ENCODE data around the gene ZNF76.
"Not testable (repeated sequence)": the region's sequence is repeated elsewhere in the genome, so short reads cannot be mapped to it uniquely, and the experiment has no call there.

Gene ZNF76

DNA sequence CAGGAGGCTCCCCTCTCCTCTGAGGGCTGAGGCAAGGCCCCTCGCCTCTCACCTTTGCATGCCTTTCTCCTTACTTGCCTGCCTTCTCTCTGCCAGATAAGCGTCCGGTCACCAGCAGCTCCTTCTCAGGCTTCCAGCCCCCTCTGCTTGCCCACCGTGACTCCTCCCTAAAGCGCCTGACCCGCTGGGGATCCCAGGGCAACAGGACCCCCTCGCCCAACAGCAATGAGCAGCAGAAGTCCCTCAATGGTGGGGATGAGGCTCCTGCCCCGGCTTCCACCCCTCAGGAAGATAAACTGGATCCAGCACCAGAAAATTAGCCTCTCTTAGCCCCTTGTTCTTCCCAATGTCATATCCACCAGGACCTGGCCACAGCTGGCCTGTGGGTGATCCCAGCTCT lies 61.6 kb downstream of the ZNF76 start:
- no peak for DNase-seq (ENCODE audit: low read depth)
- TF ChIP-seq, protein P1, sequence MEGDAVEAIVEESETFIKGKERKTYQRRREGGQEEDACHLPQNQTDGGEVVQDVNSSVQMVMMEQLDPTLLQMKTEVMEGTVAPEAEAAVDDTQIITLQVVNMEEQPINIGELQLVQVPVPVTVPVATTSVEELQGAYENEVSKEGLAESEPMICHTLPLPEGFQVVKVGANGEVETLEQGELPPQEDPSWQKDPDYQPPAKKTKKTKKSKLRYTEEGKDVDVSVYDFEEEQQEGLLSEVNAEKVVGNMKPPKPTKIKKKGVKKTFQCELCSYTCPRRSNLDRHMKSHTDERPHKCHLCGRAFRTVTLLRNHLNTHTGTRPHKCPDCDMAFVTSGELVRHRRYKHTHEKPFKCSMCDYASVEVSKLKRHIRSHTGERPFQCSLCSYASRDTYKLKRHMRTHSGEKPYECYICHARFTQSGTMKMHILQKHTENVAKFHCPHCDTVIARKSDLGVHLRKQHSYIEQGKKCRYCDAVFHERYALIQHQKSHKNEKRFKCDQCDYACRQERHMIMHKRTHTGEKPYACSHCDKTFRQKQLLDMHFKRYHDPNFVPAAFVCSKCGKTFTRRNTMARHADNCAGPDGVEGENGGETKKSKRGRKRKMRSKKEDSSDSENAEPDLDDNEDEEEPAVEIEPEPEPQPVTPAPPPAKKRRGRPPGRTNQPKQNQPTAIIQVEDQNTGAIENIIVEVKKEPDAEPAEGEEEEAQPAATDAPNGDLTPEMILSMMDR (IDR thresholded peaks at IDR 0.05; ENCODE audit: low read length, missing control alignments), result no peak
- no peak overlapping the region for H3K4me3 ChIP-seq (replicated peaks; ENCODE audit: low read depth, low read length)

DNA sequence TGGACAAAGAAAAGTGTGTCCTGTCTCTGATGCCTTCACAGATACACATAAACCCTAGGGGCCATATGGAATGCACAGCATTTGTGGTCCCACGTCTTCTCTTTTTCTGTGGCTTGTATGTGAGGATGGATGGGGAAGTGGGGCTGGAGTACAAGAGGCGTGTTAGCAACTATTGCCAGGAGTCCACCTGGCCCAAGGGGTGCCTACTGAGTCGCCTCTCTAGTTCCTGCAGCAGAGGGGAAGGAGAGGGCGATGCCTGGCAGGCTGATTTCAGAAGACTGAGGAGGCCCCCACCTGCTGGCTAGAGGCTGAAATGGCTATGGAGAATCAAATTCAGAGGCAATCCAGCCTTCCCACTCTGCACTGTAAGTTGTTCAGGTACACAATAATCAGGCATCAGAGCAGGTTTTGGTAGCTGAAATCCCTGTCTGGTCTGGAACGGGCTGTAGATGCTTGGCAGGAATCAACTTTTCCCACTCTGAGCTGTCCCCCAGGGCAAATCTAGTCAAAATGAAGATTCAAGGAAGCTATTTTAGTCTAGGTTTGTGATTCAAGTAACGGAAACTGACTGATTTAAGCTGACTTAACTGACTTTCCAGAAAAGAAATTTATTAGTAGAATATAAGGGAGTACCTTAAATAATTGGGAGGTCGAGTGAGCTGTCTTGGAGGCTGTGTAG lies 68.0 kb downstream of the ZNF76 start:
- TF ChIP-seq, protein P1 (IDR thresholded peaks at IDR 0.05; ENCODE audit: low read length, missing control alignments), result peak; percentile 82

DNA sequence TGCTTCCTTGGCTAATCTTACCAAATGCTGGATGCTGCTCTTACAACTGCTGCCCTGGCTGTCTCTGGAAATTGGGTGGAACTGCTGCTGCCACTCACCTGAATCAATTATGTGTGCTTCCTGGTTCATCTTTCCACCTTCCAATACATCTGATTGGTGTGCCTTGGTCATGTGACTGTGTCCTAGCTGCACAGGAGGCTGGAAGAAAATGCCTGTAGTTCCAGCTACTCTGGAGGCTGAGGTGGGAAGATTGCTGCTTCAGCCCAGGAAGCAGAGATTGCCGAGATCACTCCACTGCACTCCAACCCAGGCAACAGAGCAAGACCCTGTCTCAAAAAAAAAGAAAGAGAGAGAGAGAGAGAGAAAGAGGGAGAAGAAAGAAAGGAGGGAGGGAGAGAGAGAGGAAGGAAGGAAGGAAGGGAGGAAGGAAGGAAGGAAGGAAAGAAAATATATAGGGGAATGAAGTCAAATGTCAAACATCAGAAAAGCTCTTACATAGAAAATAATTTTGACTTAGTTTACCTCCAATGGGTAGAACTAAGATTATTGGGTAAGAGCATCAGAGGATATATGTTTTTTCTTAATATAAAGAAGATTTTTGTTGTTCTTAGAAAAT lies 68.7 kb downstream of the ZNF76 start:
- no peak overlapping the region for H3K4me3 ChIP-seq (replicated peaks; ENCODE audit: low read depth, low read length)
- TF ChIP-seq, protein P1 (IDR thresholded peaks at IDR 0.05; ENCODE audit: low read length, missing control alignments), result no peak
- DNase-seq (ENCODE audit: low read depth), result no peak

More for the DNA sequence above, 68.0 kb downstream of the ZNF76 start:
- DNase-seq (ENCODE audit: low read depth), result peak; percentile 67
- no peak overlapping the region for H3K4me3 ChIP-seq (replicated peaks; ENCODE audit: low read depth, low read length)

DNA sequence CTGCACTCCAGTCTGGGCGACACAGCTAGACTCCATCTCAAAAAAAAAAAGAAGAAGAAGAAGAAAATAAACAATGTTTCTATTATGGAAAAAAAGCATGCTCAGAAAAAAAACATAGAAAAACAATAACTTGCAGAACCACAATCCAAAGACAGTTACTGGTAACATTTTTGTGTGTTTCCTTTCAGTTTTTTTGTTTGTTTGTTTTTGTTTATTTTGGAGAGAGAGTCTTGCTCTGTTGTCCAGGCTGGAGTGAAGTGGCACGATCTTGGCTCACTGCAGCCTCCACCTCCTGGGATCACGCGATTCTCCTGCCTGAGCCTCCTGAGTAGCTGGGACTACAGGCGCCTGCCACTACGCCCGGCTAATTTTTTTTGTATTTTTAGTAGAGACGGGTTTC lies 69.4 kb downstream of the ZNF76 start:
- DNase-seq (ENCODE audit: low read depth); H3K4me3 ChIP-seq (replicated peaks; ENCODE audit: low read depth, low read length): not testable (repeated sequence)

DNA sequence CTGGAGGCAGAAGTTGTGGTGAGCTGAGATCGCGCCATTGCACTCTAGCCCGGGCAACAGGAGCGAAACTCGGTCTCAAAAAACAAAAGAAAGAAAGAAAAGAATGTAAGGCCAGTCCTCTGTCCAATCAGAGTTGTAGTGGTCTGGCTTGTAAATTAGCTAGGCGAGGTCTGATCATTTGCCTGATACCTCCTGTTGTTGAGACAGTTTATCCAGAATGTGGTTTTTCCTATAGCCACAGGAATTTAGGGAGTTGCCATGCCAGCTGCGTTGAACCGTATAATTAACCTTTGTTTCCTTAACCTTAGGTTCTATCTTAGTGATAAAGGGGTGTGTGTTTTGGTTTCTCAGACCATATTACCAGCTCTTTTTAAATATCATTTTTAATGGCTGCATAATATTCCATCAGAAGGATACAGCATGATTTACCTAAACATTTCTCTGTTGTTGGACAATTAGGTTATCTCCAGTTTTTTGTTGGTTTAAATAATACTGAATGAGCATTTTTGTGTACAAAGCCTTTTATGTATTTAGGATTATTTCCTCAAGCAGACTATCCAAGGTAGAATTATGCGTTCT lies 71.1 kb downstream of the ZNF76 start:
- TF ChIP-seq, protein P1 (IDR thresholded peaks at IDR 0.05; ENCODE audit: low read length, missing control alignments), result no peak
- no peak for DNase-seq (ENCODE audit: low read depth)
- H3K4me3 ChIP-seq (replicated peaks; ENCODE audit: low read depth, low read length), result no peak overlapping the region

DNA sequence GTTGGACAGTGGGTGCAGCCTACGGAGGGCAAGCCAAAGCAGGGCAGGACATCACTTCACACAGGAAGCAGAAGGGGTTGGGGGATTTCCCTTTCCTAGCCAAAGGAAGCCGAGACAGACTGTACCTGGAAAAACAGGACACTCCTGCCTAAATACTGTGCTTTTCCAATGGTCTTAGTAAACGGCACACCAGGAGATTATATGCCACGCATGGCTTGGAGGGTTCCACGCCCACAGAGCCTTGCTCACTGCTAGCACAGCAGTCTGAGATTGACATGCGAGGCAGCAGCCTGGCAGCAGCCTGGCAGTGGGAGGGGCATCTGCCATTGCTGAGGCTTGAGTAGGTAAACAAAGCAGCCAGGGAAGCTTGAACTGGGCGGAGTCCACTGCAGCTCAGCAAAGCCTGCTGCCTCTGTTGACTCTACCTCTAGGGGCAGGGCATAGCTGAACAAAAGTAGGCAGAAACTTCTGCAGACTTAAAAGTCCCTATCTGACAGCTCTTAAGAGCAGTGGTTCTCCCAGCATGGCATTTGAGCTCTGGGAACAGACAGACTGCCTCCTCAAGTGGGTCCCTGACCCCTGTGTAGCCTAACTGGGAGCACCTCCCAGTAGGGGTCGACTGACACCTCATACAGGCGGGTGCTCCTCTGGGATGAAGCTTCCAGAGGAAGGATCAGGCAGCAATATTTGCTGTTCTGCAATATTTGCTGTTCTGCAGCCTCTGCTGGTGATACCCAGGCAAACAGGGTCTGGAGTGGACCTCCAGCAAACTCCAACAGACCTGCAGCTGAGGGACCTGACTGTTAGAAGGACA lies 72.7 kb downstream of the ZNF76 start:
- DNase-seq (ENCODE audit: low read depth); H3K4me3 ChIP-seq (replicated peaks; ENCODE audit: low read depth, low read length): not testable (repeated sequence)

DNA sequence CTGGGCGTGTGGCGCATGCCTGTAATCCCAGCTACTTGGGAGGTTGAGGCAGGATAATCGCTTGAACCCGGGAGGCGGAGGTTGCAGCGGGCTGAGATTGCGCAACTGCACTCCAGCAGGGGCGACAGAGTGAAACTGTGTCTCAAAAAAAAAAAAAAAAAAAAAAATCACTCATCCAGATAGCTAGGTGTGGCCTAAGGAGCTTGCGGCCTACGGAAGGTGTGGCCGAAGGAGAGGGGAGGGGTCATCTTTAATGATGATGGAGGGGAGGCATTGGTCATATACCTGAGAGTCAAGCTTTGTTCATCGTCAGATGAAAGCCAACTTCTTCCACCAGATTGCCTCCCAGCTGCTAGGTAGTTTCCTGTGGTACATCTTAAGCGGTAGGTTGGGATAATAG lies 82.0 kb downstream of the ZNF76 start:
- H3K4me3 ChIP-seq (replicated peaks; ENCODE audit: low read depth, low read length), result no peak overlapping the region
- DNase-seq (ENCODE audit: low read depth), result no peak
- TF ChIP-seq, protein P1 (IDR thresholded peaks at IDR 0.05; ENCODE audit: low read length, missing control alignments), result no peak
